Tibial artery (tissue), 4 donors: ENCODE data around the gene ELN.
A peak's percentile ranks its signal among the peaks of the same experiment; 100 is the strongest.

Experiments
- DNase-seq, 2 donors: peaks; one replicate each; pipeline ENCODE4 v3.0.0-alpha.2; 2019
- H3K27ac ChIP-seq, 2 donors: fragments of 200-600 bp; sonication (generic) in 1 of 2; 1 replicate in 1 of 2; 2 replicates in 1 of 2; pipeline ENCODE4 v1.5.1; 2018 to 2019; ENCODE audit warnings: mild to moderate bottlenecking in 1 of 2
- H3K27me3 ChIP-seq, 2 donors: fragments of 200-600 bp; sonication (generic) in 1 of 2; one replicate each; pipeline versions ENCODE4 v1.5.1 to v1.6.0; 2016 to 2019
- H3K36me3 ChIP-seq, 3 donors: fragments of 200-600 bp; sonication (generic) in 2 of 3; one replicate each; pipeline ENCODE4 v1.5.1; 2016 to 2019; ENCODE audit warnings: mild to moderate bottlenecking in 2 of 3
- H3K4me1 ChIP-seq, 4 donors: fragments of 200-600 bp; sonication (generic) in 2 of 4; 1 replicate in 3 of 4; 2 replicates in 1 of 4; pipeline ENCODE4 v1.5.1; 2016 to 2019
- H3K4me3 ChIP-seq, 2 donors: fragments of 200-600 bp; sonication (generic) in 1 of 2; 1 replicate in 1 of 2; 2 replicates in 1 of 2; pipeline ENCODE4 v1.5.1; 2018 to 2019; ENCODE audit warnings: mild to moderate bottlenecking in 2 of 2
- H3K9me3 ChIP-seq, 3 donors: fragments of 200-600 bp; sonication (generic) in 1 of 3; one replicate each; pipeline ENCODE4 v1.5.1; 2016 to 2019
- CTCF ChIP-seq, 2 experiments: fragments of 200-600 bp in 1 of 2; fragments of 450-650 bp in 1 of 2; IDR thresholded peaks; one replicate each; pipeline ENCODE4 v1.5.1; 2017 to 2019; ENCODE audit warnings: antibody characterized with exemption in 2 of 2, mild to moderate bottlenecking in 1 of 2, moderate library complexity in 1 of 2
- intact Hi-C: fragments of 100-400 bp; cut with DNase I; formaldehyde crosslinking; loops from one replicate; pipeline ENCODE4 v1.15.0; 2023; ENCODE audit warnings: low total_unique reads

The ELN gene

GRCh38 chr7:74051193-74051592 is 23.2 kb downstream of the ELN start:
- H3K27ac ChIP-seq: peak overlapping the region; percentile 10 to 47
- no peak for DNase-seq
- peaks cover 98 to 100% (median 100%) of the 10 kb centered on the region in 3 donors for H3K36me3 ChIP-seq

DNA sequence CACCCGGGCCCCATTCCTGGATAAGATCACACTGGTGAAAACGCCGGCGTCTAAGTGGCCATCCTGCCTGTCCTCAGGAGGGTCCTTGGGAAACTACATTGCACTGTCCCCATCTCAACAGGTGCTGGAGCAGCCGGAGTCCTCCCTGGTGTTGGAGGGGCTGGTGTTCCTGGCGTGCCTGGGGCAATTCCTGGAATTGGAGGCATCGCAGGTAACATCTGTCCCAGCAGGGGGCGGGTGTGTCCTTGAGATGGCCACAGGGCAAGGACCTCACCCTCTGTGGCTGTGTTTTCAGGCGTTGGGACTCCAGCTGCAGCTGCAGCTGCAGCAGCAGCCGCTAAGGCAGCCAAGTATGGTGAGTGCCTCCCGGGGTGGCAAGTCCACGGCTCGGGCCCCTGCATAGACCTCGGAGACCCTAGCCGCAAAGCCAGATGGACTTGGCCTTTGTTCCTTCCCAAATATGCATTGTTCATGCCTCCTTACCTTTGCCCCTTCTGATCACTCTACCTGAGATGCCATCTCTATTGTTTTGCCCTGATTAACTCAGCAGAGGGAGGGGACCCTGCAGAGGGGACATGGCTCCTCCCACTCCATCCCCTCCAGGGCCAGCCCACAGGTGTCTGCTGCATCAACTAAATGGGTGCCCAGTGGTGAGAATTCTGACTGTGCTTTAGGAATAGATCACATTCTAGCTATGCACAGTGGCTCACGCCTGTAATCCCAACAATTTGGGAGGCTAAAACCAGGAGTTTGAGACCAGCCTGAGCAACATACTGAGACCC is 23.8 kb downstream of the ELN start:
- Histone ChIP-seq H3K4me3 (no peak overlapping the region), H3K4me1 (peaks cover 0 to 15% (median 0%) of the 10 kb centered on the region in 4 donors), H3K27ac (peak overlapping the region; percentile 10 to 47), H3K36me3 (peaks cover 98 to 100% (median 99%) of the 10 kb centered on the region in 3 donors), H3K27me3 (no peaks in the 10 kb centered on the region), H3K9me3 (no peaks in the 10 kb centered on the region)
- TF ChIP-seq CTCF (IDR thresholded peaks at IDR 0.05): no peak
- peak in 1 of 2 donors; percentile 67 for DNase-seq
- intact Hi-C loops: no loop called here

More at GRCh38 chr7:74051193-74051592, 23.2 kb downstream of the ELN start:
- Histone ChIP-seq H3K27me3 (no peaks in the 10 kb centered on the region), H3K4me3 (no peak overlapping the region), H3K4me1 (peaks cover 0 to 15% (median 0%) of the 10 kb centered on the region in 4 donors), H3K9me3 (no peaks in the 10 kb centered on the region)
- no peak for TF ChIP-seq CTCF (IDR thresholded peaks at IDR 0.05)
- intact Hi-C loops: no loop called here

DNA sequence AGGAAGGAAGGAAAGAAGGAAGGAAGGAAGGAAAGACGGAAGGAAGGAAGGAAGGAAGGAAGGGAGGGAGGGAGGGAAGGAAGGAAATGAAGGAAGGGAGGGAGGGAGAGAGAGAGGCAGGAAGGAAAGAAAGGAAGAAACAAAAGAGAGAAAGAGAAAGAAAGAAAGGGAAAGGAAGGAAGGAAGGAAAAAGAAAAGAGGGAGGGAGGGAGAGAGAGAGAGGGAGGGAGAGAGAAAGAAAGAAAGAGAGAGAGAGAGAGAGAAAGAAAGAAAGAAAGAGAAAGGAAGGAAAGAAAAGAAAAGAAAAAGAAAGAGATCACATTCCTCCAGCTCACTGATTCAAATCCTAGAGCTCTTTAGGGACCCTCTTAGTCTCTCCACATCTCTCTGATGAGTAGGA is 24.7 kb downstream of the ELN start:
- Histone ChIP-seq H3K27ac (peak overlapping the region in 1 of 2 donors; percentile 47), H3K4me3 (no peak overlapping the region), H3K27me3 (no peaks in the 10 kb centered on the region), H3K4me1 (peaks cover 0 to 19% (median 0%) of the 10 kb centered on the region in 4 donors), H3K36me3 (peaks cover 98 to 100% (median 99%) of the 10 kb centered on the region in 3 donors), H3K9me3 (no peaks in the 10 kb centered on the region)
- no peak for DNase-seq
- intact Hi-C loops: no loop called here
- TF ChIP-seq CTCF (IDR thresholded peaks at IDR 0.05): no peak

- intact Hi-C loops: no loop called here
- no peak for TF ChIP-seq CTCF (IDR thresholded peaks at IDR 0.05)
- peaks cover 0 to 23% (median 0%) of the 10 kb centered on the region in 4 donors for H3K4me1 ChIP-seq
- H3K27ac ChIP-seq: no peak overlapping the region
- no peaks in the 10 kb centered on the region for H3K9me3 ChIP-seq
- H3K36me3 ChIP-seq: peaks cover 98 to 99% (median 98%) of the 10 kb centered on the region in 3 donors
- H3K4me3 ChIP-seq: no peak overlapping the region
- peak in 1 of 2 donors; percentile 16 for DNase-seq
- no peaks in the 10 kb centered on the region for H3K27me3 ChIP-seq
These were observed 25.7 kb downstream of the ELN start for GRCh38 chr7:74053589-74054186.

- peak overlapping the region; percentile 53 to 84 for H3K27ac ChIP-seq
- H3K4me3 ChIP-seq: no peak overlapping the region
- H3K36me3 ChIP-seq: peaks cover 93 to 98% (median 98%) of the 10 kb centered on the region in 3 donors
- peak in 1 of 2 donors; percentile 67 for DNase-seq
- TF ChIP-seq CTCF (IDR thresholded peaks at IDR 0.05): no peak
- no peaks in the 10 kb centered on the region for H3K27me3 ChIP-seq
- H3K4me1 ChIP-seq: peaks cover 0 to 40% (median 21%) of the 10 kb centered on the region in 4 donors
- intact Hi-C loops: no loop called here
- no peaks in the 10 kb centered on the region for H3K9me3 ChIP-seq
These were observed 28.3 kb downstream of the ELN start for GRCh38 chr7:74056096-74056915.
